ENCODE data around the gene DEGS2.

DEGS2 gene

DNA sequence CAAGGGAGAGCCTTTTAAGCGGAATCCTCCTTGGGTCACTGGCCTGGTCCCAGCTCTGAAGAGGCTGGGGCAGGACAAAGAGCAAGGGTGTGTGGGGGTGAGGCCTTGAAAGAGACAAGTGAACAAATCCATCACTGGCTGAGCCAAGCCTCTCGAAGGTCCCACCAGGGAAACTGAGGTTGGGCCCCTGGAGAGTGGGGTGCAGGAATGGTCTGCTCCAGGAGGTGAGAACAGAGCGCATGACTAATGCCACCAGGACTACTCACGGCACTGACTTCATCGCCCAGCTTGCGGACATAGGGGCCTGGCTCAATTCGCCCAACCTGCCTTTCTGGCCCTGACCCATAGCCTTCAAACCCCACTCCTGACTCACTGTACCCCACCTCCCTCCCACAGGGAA, 19.2 kb upstream of the DEGS2 start:
- TF ChIP-seq, protein P1, sequence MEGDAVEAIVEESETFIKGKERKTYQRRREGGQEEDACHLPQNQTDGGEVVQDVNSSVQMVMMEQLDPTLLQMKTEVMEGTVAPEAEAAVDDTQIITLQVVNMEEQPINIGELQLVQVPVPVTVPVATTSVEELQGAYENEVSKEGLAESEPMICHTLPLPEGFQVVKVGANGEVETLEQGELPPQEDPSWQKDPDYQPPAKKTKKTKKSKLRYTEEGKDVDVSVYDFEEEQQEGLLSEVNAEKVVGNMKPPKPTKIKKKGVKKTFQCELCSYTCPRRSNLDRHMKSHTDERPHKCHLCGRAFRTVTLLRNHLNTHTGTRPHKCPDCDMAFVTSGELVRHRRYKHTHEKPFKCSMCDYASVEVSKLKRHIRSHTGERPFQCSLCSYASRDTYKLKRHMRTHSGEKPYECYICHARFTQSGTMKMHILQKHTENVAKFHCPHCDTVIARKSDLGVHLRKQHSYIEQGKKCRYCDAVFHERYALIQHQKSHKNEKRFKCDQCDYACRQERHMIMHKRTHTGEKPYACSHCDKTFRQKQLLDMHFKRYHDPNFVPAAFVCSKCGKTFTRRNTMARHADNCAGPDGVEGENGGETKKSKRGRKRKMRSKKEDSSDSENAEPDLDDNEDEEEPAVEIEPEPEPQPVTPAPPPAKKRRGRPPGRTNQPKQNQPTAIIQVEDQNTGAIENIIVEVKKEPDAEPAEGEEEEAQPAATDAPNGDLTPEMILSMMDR (IDR thresholded peaks at IDR 0.05): no peak

DNA sequence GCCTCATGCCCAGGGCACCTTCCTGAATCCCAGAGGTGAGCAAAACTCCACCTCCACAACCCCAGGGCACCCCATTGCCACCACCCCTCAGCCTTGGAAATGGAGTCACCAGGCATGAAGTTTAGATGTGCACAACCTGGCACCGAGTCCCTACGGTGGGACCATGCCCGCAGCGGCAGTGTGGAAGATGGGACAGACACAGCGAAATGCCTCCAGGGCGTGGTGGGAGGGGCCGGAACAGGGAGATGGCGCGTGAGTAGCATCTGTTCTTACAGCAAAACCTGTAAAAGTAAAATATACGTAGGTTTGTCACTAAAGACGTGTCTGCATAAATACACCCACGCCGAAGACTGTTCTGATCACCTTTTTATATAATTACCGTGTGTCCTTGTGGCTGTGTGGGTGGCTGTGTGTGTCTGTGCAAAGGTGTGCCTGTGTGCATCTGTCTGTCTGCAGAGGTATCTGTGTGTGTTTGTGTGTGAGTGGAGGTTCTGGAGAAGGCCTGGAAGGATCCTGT, 17.4 kb upstream of the DEGS2 start:
- H3K4me3 ChIP-seq (ENCODE audit: low read depth, low read length): no peak overlapping the region
- no peak overlapping the region for H3K27ac ChIP-seq
- no peaks in the 10 kb centered on the region for H3K9me3 ChIP-seq (ENCODE audit: control insufficient read depth, low read length)
- H3K4me1 ChIP-seq: no peaks in the 10 kb centered on the region
- no peak overlapping the region for H2AFZ ChIP-seq
- TF ChIP-seq, protein P1 (IDR thresholded peaks at IDR 0.05): no peak
- H3K79me2 ChIP-seq: no peaks in the 10 kb centered on the region
- H3K9ac ChIP-seq: no peak overlapping the region
- H3K4me2 ChIP-seq (ENCODE audit: low read length): no peak overlapping the region
- no peaks in the 10 kb centered on the region for H3K36me3 ChIP-seq (ENCODE audit: control insufficient read depth, insufficient read depth, low read length)
- no peaks in the 10 kb centered on the region for H3K27me3 ChIP-seq (ENCODE audit: control insufficient read depth, insufficient read depth, low read length)

More for the DNA sequence above, 19.2 kb upstream of the DEGS2 start:
- Histone ChIP-seq H3K4me2 (ENCODE audit: low read length) (no peak overlapping the region), H3K79me2 (no peaks in the 10 kb centered on the region), H3K27ac (no peak overlapping the region), H2AFZ (no peak overlapping the region), H3K9me3 (ENCODE audit: control insufficient read depth, low read length) (no peaks in the 10 kb centered on the region), H3K27me3 (ENCODE audit: control insufficient read depth, insufficient read depth, low read length) (no peaks in the 10 kb centered on the region), H3K36me3 (ENCODE audit: control insufficient read depth, insufficient read depth, low read length) (no peaks in the 10 kb centered on the region), H3K9ac (no peak overlapping the region), H3K4me3 (ENCODE audit: low read depth, low read length) (no peak overlapping the region), H3K4me1 (no peaks in the 10 kb centered on the region)

DNA sequence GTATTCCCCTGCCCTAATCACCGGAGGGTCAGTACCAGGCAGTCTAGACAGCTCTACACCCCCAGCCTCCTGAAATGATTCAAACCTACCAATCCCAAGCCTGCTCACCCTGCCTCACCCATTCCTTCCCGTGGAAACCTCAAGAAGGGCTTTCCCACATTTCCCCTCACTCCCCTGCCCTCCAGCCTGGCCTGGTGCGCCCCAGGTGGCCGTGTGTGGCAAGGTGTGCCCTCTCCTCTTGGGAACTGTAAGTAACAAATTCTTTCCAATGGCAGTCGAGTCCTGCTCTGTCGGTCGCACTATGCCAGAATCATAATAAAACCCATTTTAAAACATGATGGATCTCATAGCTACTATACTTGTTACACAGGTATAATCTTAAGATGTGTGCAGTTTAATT, 13.9 kb upstream of the DEGS2 start:
- H3K27me3 ChIP-seq (ENCODE audit: control insufficient read depth, insufficient read depth, low read length): no peaks in the 10 kb centered on the region
- TF ChIP-seq, protein P1 (IDR thresholded peaks at IDR 0.05): no peak

DNA sequence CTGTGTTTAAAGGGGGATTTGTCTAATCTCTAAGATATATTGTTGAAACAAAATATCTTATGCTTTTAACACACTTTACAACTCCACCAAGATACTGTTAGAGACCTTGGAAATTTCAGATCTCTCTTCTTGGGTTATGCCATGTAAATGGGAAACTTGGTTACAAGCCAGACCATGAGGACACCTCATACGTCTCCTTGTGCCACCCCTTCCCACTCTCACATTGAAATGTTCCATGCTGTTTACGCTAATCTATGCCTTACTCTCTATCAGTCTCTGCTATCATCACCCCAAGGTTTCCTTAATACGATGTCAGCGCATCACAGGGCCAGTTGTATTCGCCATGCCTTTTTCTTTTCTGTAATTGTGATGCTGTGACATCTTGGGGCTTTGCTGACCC, 13.4 kb upstream of the DEGS2 start:
- Histone ChIP-seq H3K27ac (no peak overlapping the region), H3K36me3 (ENCODE audit: control insufficient read depth, insufficient read depth, low read length) (no peaks in the 10 kb centered on the region), H3K9me3 (ENCODE audit: control insufficient read depth, low read length) (no peaks in the 10 kb centered on the region), H3K9ac (no peak overlapping the region), H3K4me3 (ENCODE audit: low read depth, low read length) (no peak overlapping the region), H2AFZ (no peak overlapping the region), H3K4me2 (ENCODE audit: low read length) (no peak overlapping the region), H3K27me3 (ENCODE audit: control insufficient read depth, insufficient read depth, low read length) (no peaks in the 10 kb centered on the region), H3K79me2 (no peaks in the 10 kb centered on the region), H3K4me1 (no peaks in the 10 kb centered on the region)
- TF ChIP-seq, protein P1 (IDR thresholded peaks at IDR 0.05): no peak

More for the DNA sequence above, 13.9 kb upstream of the DEGS2 start:
- H3K4me2 ChIP-seq (ENCODE audit: low read length): no peak overlapping the region
- H2AFZ ChIP-seq: no peak overlapping the region
- H3K36me3 ChIP-seq (ENCODE audit: control insufficient read depth, insufficient read depth, low read length): no peaks in the 10 kb centered on the region
- H3K9me3 ChIP-seq (ENCODE audit: control insufficient read depth, low read length): no peaks in the 10 kb centered on the region
- no peak overlapping the region for H3K27ac ChIP-seq
- H3K79me2 ChIP-seq: no peaks in the 10 kb centered on the region
- H3K9ac ChIP-seq: no peak overlapping the region
- no peaks in the 10 kb centered on the region for H3K4me1 ChIP-seq
- H3K4me3 ChIP-seq (ENCODE audit: low read depth, low read length): no peak overlapping the region

DNA sequence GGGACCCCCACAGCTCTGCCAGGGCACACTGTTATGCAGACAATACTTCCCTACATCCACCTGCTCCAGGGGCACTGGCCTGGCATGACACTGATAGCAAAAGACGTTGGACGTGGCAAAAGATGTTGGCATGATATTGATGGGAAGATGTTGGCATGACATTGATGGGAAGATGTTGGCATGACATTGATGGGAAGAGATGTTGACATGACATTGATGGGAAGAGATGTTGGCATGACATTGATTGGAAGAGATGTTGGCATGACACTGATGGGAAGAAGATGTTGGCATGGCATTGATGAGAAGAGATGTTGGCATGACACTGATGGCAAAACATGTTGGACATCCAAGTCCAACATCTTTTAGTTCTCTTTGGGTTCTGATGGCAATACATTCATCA, 11.4 kb upstream of the DEGS2 start:
- Histone ChIP-seq H3K4me3 (ENCODE audit: low read depth, low read length) (no peak overlapping the region), H3K9ac (no peak overlapping the region), H2AFZ (no peak overlapping the region), H3K36me3 (ENCODE audit: control insufficient read depth, insufficient read depth, low read length) (no peaks in the 10 kb centered on the region), H3K27me3 (ENCODE audit: control insufficient read depth, insufficient read depth, low read length) (no peaks in the 10 kb centered on the region), H3K79me2 (no peaks in the 10 kb centered on the region), H3K9me3 (ENCODE audit: control insufficient read depth, low read length) (no peaks in the 10 kb centered on the region), H3K4me2 (ENCODE audit: low read length) (no peak overlapping the region), H3K27ac (no peak overlapping the region), H3K4me1 (no peaks in the 10 kb centered on the region)
- TF ChIP-seq, protein P1 (IDR thresholded peaks at IDR 0.05): no peak
